Measurements from ENCODE around the gene ADCY5.

GRCh38 chr3:123464211-123464610, 15.3 kb upstream of the ADCY5 start:
- TF ChIP-seq CTCF (IDR thresholded peaks at IDR 0.05; ENCODE audit: low read length) (no peak), EZH2 (IDR thresholded peaks at IDR 0.05; ENCODE audit: borderline replicate concordance, low read length) (no peak)

Data from OCI-LY1 (cell line).